K562 (cell line): Measurements from ENCODE around the gene CRABP1. TPM values are rescaled to one million over a fixed set of nuclear protein-coding genes. Genes with fewer than 3 reads are reported as not detected.

Experiments used
- ELF1 ChIP-seq: fragments of 200-800 bp; sonication (Bioruptor generic); IDR thresholded peaks from 2 replicates; pipeline ENCODE4 v1.6.1; 2016; ENCODE audit warnings: missing genetic modification characterization, missing compliant biosample characterization
- GATAD2B ChIP-seq: fragments of 450-650 bp; IDR thresholded peaks from 2 replicates; pipeline ENCODE4 v1.6.1; 2017; ENCODE audit warnings: mild to moderate bottlenecking, borderline replicate concordance
- ILK ChIP-seq: fragments of 450-650 bp; IDR thresholded peaks from 2 replicates; pipeline ENCODE4 v1.6.1; 2016; ENCODE audit warnings: missing genetic modification characterization, low read depth, mild to moderate bottlenecking, missing compliant biosample characterization, moderate library complexity, borderline replicate concordance
- JUNB ChIP-seq: fragments of 450-650 bp; formaldehyde crosslinking; conservative IDR thresholded peaks from 2 replicates; pipeline ENCODE4 v1.4.0; 2020; ENCODE audit warnings: mild to moderate bottlenecking
- NFE2 ChIP-seq: IDR thresholded peaks from 2 replicates; pipeline ENCODE4 v1.6.1; 2014; ENCODE audit warnings: antibody characterized with exemption, low read depth
- NFIC ChIP-seq: fragments of 450-650 bp; IDR thresholded peaks from 2 replicates; pipeline ENCODE4 v1.6.1; 2017; ENCODE audit warnings: mild to moderate bottlenecking, inconsistent platforms
- POLR2AphosphoS5 ChIP-seq: IDR thresholded peaks from 2 replicates; pipeline ENCODE4 v1.6.1; 2011; ENCODE audit warnings: mild to moderate bottlenecking, low read depth, low read length, moderate library complexity; ENCODE audit not compliant: control insufficient read depth, insufficient read depth
- RERE ChIP-seq: sonication (generic); formaldehyde crosslinking; IDR thresholded peaks from 2 replicates; pipeline ENCODE4 v1.8.0; 2023; ENCODE audit warnings: missing genetic modification reagents, mild to moderate bottlenecking, borderline replicate concordance
- RREB1 ChIP-seq: fragments of 250-450 bp; sonication (Bioruptor Pico); IDR thresholded peaks from 2 replicates; pipeline ENCODE4 v1.4.0; 2020
- SMAD3 ChIP-seq: fragments of 450-650 bp; formaldehyde crosslinking; conservative IDR thresholded peaks from 2 replicates; pipeline ENCODE4 v1.4.0; 2020; ENCODE audit warnings: mild to moderate bottlenecking
- SREBF1 ChIP-seq: fragments of 150-350 bp; IDR thresholded peaks from 2 replicates; pipeline ENCODE4 v1.6.1; 2014; ENCODE audit warnings: antibody characterized with exemption, low read depth, low read length, borderline replicate concordance
- TRIM25 ChIP-seq: fragments of 450-650 bp; IDR thresholded peaks from 2 replicates; pipeline ENCODE4 v1.7.0; 2016; ENCODE audit warnings: borderline replicate concordance
- ZEB2 ChIP-seq: fragments of 450-650 bp; IDR thresholded peaks from 2 replicates; pipeline ENCODE4 v1.6.1; 2016
- ZNF232 ChIP-seq: sonication (generic); formaldehyde crosslinking; IDR thresholded peaks from 2 replicates; pipeline ENCODE4 v1.8.0; 2022; ENCODE audit warnings: mild to moderate bottlenecking, missing genetic modification reagents
- ZNF41 ChIP-seq: fragments of 250-450 bp; sonication (Bioruptor Pico); conservative IDR thresholded peaks from 2 replicates; pipeline ENCODE4 v1.4.0; 2020; ENCODE audit warnings: mild to moderate bottlenecking
- polyA plus RNA-seq, 8 experiments: library from polyadenylated mRNA; depleted of rRNA in 4 of 8; stranded (reverse) in 5 of 8; unstranded in 3 of 8; fragments of >200 nt; fragmentation: Nextera tagmentation in 2 of 8; fragmentation: Illumina TruSeq in 1 of 8; extraction: Ambion mirVana in 2 of 8; extraction: Trizol in 1 of 8; gene quantifications; 2 replicates each; pipeline versions ENCODE4 v1.2.1 to v1.2.3, GENCODE V29; 2011 to 2014; ENCODE audit warnings: inconsistent platforms in 1 of 8, missing spikeins in 1 of 8
- total RNA-seq, 7 experiments: library from RNA; depleted of rRNA in 6 of 7; stranded (reverse); fragments of >200 nt in 6 of 7; fragmentation: Illumina TruSeq in 2 of 7; extraction: Trizol in 2 of 7; gene quantifications; 2 replicates each; pipeline versions ENCODE4 v1.2.1 to v1.2.3, GENCODE V29; 2011 to 2021; ENCODE audit warnings: low replicate concordance in 1 of 7

CRABP1 gene
- total and polyA plus RNA-seq, 9 of the 15 experiments (the other 6 are each of a cell fraction or from before 2014, with no cell fraction given): 0.60 TPM; not detected in 8

GRCh38 chr15:78299101-78299930, 40.8 kb upstream of the CRABP1 start, which contains the start of gene SKIC8 (continued):
- TF ChIP-seq ZNF41 (CRISPR knock-in tag) (no peak), JUNB (CRISPR knock-in tag) (no peak), ZEB2 (no peak), ELF1 (peak; percentile 92), TRIM25 (no peak), ZNF232 (CRISPR knock-in tag) (no peak), RERE (CRISPR knock-in tag) (no peak), GATAD2B (no peak), SMAD3 (CRISPR knock-in tag) (no peak), POLR2AphosphoS5 (peak; percentile 89), ILK (no peak), NFIC (peak; percentile 64), NFE2 (no peak), RREB1 (CRISPR knock-in tag) (no peak), SREBF1 (no peak)
